ENCODE measurements around the gene NPL.

Gene NPL

DNA sequence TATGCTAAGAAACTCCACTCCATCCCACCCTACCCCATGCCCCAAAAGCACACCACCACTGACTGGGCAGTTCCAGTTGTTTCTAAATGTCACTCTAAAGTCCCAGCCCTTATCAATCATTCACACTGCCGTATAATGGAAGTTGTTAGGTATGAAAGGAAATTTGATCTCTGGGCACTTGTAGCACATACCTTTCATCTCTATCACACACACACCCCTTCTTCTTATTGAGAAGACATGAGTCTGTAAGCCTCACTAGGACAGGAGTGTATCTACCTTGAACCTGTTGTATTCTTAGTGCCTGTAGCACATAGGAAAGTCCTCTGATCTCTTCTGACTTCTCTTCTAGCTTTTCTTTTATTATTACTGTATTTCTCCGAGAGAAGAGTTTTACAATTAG, 27.3 kb downstream of the NPL start:
- no peak for DNase-seq (ENCODE audit: low read depth in 2 of 2)

DNA sequence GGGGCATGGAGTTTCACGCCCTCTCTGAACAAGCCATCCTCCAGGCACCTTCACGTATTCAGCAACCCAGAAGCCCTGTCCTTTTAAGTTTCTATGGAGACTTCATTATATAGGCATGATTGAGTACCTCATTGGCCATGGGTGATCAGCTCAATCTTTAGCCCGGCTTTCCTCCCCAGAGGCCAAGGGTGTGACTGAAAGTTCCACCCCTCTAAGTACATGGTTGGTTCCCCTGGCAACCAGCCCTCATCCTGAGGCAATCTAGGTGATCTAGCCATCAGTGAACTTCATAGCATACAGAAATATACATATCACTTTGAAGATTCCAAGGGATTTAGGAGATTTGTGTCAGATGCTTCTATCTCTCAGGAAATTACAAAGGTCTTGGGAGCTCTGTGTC, 28.2 kb downstream of the NPL start:
- no peak for DNase-seq (ENCODE audit: low read depth in 2 of 2)

DNA sequence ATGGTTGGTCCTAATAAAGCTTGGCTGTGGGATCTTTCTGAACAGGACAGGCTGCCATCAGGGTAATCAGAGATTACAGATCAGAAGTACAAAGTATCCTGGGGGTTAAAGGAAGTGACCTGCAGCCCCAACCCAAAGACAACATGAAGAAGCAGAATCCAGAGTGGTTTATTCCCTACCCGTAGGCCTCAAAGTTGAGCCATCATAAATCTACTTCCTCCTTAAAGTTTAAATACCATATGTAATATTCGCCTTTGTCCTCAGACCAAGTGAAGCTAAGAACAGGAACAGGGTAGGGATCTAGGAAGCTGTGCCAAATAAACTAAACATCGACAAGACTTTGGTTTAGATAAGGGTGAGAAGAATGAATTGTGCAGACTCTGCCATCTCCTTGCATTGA, 33.6 kb downstream of the NPL start:
- no peak for DNase-seq (ENCODE audit: low read depth in 2 of 2)

DNA sequence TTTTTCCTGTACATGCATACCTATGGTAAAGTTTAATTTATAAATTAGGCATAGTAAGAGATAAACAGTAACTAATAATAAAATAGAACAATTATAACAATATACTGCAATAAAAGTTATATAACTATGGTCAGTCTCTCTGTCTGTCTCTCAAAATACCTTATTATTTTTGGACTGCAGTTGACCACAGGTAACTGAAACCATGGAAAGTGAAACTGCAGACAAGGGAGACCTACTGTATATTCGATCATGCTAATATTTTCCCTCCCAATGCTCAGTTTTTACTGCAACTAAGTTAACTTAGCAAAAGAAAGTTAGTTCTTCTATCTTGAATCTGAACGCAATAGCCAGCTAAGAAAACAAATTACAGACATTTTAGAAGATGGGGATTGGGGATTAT, 37.3 kb downstream of the NPL start:
- no peak for DNase-seq (ENCODE audit: low read depth in 2 of 2)

- DNase-seq (ENCODE audit: low read depth in 2 of 2), result no peak
Observed at GRCh38 chr1:182829285-182829932, 39.8 kb downstream of the NPL start.

GRCh38 chr1:182833271-182833670, 43.7 kb downstream of the NPL start:
- DNase-seq (ENCODE audit: low read depth in 2 of 2), result no peak

GRCh38 chr1:182834326-182834725, 44.8 kb downstream of the NPL start:
- no peak for DNase-seq (ENCODE audit: low read depth in 2 of 2)

GRCh38 chr1:182835806-182836205, 46.2 kb downstream of the NPL start:
- DNase-seq (ENCODE audit: low read depth in 2 of 2), result no peak

DNA sequence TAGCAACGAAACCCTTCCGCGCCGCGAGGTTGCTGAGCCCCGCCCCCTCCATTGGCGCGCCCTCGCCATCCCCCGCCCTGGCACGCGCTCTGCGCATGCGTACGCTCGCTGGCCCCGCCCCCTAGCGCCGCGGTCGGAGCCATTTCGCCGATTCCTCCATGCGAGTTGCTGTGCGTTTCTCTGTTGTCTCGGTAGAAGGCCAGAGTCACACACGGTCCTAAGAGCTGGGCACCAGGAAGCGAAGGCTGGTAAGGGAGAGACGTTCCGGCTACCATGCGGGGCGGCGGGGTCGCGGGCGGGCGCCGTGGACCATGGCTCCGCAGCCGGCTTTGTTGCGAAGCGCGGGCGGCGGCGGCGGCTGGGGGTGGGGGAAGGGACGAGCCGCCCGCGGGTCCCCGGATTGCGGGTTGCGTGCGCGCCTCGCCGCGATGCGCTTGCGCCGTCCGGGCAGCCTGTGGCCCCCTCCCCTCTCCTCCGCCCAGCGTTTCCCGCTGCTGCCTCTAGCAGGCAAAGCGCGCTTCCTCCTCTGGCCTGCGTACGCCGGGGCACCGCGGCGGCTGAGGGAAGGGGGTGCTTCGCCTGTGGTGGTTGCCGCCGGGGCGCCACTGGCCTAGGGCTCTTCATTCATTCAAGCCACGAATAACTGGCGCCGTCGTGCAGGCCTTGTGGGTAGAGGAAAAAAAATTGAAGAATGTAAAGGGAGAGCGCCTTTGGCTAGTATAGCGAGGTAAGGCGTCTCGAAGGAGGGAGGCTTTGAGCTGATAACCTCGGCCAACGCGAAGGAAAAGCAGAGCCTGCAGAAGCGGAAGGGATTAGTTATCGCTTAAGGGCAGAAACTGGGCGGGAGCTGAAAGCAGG, 49.9 kb downstream of the NPL start, which contains the start of gene DHX9:
Gene DHX9, plus strand, starts transcription at position 139 of the 858 bp plus-strand sequence. CDS start 3,220 bp downstream, outside the sequence.
- peak; percentile 93 to 94 for DNase-seq (ENCODE audit: low read depth in 2 of 2)

DNA sequence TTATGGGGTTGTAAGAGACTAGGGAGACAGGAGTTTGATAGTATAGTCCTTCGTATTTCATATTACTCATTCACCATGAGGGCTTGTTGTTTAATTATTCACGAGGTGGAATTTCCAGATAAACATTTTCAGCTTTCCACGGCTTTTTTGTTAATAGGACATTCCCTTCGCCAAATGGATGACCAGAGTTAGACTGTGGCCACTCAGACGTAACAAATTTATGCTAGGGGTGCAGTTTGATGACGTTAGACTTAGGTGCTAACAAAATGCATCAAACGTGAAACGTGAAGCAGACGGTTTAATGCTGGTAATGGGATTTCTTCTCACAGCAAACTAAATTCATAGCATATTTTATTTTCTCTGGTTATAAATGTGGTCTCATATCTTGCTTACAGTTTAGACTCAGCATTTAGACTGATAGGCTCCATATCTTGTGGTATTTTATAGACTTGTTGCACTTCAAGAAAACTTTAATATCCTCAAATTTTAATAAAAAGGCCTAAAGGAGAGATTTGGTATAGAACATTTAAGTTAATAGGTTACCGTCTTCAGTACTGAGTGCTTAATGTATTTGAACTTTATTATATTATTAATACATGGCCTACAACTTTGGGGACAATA, 51.9 kb downstream of the NPL start:
- DNase-seq (ENCODE audit: low read depth in 2 of 2), result no peak

DNA sequence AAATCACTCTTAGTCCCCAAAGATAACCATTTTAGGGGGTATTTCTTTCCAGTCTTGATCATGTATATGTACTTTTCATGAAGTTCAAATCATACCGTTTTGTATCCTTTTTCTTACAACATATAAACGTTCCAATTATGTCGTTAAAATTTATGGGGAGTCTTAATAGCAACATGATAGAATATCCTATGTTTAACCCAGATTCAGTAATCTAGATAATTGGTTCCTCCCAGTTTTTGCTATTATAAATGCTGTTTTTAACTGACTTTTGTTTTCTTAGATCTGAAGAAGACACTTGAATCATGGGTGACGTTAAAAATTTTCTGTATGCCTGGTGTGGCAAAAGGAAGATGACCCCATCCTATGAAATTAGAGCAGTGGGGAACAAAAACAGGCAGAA, 52.7 kb downstream of the NPL start:
- no peak for DNase-seq (ENCODE audit: low read depth in 2 of 2)

DNA sequence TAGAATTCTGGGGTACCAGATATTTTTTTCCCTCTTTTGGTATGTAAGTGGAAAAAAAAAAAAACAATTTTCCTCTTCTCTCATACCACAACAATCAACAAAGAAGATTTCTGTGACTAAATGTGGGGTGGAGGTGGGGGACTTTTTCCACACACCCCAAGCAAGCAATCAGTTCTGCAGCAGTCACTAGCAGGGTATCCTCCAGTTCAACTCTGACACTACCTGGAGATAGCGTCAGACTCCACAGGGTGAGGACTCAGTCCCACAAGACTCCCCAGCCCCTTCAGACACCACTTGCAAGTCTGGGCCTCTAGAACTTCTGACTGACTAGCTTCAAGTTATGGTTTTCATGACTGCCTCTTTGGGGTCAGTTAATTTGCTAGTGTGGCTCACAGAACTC, 55.8 kb downstream of the NPL start:
- no peak for DNase-seq (ENCODE audit: low read depth in 2 of 2)

- DNase-seq (ENCODE audit: low read depth in 2 of 2), result no peak
Observed at GRCh38 chr1:182845894-182846293, 56.3 kb downstream of the NPL start.

DNA sequence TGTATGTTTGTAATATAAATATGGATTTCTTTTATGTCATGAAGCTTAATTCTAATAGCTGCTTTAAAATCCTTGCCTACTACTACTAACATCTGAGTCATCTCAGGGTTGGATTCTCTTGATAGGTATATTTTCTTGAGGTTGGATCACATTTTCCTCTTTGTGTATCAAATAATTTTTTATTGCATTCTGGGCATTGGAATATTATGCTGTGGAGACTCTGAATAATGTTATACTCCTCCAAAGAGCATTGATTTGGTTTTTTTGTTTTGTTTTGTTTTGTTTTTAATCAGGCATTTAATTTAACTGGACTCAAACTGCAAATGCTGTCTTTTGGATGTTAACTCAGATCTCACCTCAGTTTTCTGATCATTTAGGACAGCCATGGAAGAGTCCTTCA, 57.5 kb downstream of the NPL start:
- no peak for DNase-seq (ENCODE audit: low read depth in 2 of 2)

DNA sequence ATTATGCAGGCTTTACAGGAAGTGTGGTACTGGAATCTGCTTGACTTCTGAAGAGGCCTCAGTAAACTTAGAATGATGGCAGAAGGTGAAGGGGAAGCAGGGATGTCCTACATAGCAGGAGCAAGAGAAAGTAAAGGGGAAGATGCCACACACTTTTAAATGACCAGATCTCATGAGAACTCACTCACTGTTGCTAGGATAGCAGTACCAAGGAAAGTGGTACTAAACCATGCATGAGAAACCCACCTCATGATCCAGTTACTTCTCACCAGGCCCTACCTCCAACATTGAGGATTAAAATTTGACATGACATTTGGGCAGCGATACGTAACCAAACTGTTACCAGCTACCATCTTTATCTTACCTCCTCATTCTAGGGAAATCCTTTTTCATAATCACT, 59.2 kb downstream of the NPL start:
- DNase-seq (ENCODE audit: low read depth in 2 of 2), result no peak

DNA sequence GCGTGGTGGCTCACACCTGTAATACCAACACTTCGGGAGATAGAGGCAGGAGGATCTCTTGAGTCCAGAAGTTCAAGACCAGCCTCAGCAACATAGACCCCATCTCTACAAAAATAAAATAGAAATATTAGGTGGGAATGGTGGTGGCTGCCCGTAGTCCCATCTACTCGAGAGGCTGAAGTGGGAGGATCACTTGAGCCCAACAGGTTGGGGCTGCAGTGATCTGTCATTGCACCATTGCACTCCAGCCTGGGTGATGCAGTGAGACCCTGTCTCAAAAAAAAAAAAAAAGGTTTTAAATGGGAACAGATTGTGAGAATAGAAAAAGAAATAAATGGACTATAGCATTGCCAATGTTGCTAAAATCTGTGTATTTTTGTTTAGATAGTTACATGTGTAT, 60.7 kb downstream of the NPL start:
- no peak for DNase-seq (ENCODE audit: low read depth in 2 of 2)

DNA sequence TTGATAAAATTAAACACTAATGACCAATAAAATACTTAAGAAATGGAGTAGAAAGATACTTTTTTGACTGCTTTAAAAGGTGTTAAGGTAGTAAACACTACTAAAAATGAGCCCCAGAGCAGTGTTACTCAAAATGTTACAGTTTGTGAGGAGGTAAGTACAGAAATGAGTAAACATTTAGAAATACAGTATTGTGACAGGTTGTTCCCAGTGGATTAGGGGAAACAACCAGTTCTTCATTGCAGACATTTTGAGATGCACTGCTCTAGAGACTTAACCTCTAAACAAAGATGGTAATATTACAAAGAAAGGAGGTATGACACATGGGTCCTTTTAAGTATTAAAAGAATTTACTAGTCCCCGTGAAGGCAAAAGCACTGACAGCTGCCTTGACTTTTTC, 62.3 kb downstream of the NPL start:
- no peak for DNase-seq (ENCODE audit: low read depth in 2 of 2)

- no peak for DNase-seq (ENCODE audit: low read depth in 2 of 2)
Observed at GRCh38 chr1:182855911-182856310, 66.3 kb downstream of the NPL start.

GRCh38 chr1:182857212-182857611, 67.6 kb downstream of the NPL start:
- DNase-seq (ENCODE audit: low read depth in 2 of 2), result no peak

- no peak for DNase-seq (ENCODE audit: low read depth in 2 of 2)
Observed at GRCh38 chr1:182860658-182861057, 71.1 kb downstream of the NPL start.

- no peak for DNase-seq (ENCODE audit: low read depth in 2 of 2)
Observed at GRCh38 chr1:182861994-182862393, 72.4 kb downstream of the NPL start.

DNA sequence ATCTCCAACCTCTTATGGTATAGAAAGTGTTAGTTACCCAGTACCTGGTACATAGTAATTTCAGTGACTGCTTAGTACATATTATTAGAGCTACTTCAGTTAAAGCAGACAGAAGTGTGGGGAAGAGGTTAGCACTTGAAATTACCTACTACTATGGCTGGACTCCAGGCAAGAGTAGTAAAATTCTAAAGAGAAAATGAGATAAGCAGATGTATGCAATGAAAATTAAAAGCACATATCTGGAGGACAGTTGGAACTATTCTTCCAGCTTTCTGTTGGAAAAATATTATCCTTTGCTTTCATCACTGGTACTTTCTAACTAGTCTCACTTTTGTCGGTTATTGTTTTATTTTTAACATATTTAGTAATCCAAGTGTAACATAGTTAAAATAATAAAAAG, 73.3 kb downstream of the NPL start:
- DNase-seq (ENCODE audit: low read depth in 2 of 2), result no peak

DNA sequence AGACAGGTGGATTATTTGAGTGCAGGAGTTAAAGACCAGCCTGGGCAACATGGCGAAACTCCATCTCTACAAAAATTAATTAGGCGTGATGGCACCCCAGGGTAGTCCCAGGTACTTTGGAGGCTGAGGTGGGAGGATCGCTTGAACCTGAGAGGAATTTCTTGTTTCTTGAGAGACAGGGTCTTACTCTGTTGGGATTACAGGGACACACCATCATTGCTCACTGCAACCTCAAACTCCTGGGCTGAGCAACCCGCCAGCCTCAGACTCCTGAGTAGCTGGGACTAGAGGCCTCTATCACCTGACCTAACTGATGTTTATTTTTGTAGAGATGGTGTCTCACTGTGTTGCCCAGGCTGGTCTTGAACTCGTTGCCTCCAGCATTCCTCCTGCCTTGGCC, 74.4 kb downstream of the NPL start:
- DNase-seq (ENCODE audit: low read depth in 2 of 2), result no peak
